ENCODE data around the gene PTP4A2. TPM values are rescaled to one million over a fixed set of nuclear protein-coding genes. Genes with fewer than 3 reads are reported as not detected.

PTP4A2 gene
- total RNA-seq (2013), result 597 TPM
- 100 to 1,000 TPM; 227 to 501 (median 294) TPM for polyA plus RNA-seq
- polyA minus RNA-seq, result 135 and 205 TPM in 2 replicates
- total RNA-seq, result 98.0 to 581 (median 388) reads per million in 11 experiments

GRCh38 chr1:31938184-31938975 lies at the start of gene PTP4A2:
Gene PTP4A2, minus strand, starts transcription at chr1:31938368. Its CDS starts 19,303 bp downstream, at chr1:31919065.
- Histone ChIP-seq H2AFZ (ENCODE audit: insufficient read depth, low read depth, low read length, poor library complexity, severe bottlenecking) (peak within 1 kb of the TSS; percentile 70), H3K4me1 (ENCODE audit: control insufficient read depth in 1 of 2, insufficient read depth in 2 of 2, low read length in 2 of 2) (peaks cover 80 to 88% of the 10 kb centered on the region in 2 donors), H3K36me3 (replicated peaks in 1 of 2; ENCODE audit: control insufficient read depth in 1 of 2, insufficient read depth in 2 of 2, low read length in 2 of 2) (peaks cover 0 to 5% of the 10 kb centered on the region in 2 donors), H4K20me1 (ENCODE audit: insufficient read depth, low read length) (peaks cover 42% of the 10 kb centered on the region), H3K27ac (ENCODE audit: low read depth in 1 of 2, low read length in 2 of 2) (peak within 1 kb of the TSS; percentile 97), H3K9me3 (replicated peaks in 1 of 2; ENCODE audit: control insufficient read depth in 1 of 2, insufficient read depth in 1 of 2, low read length in 2 of 2) (no peaks in the 10 kb centered on the region), H3K9ac (ENCODE audit: insufficient read depth, low read length, poor library complexity, severe bottlenecking) (peak within 1 kb of the TSS; percentile 85), H3K4me2 (replicated peaks; ENCODE audit: extremely low read depth, low read length, poor library complexity, severe bottlenecking) (peak within 1 kb of the TSS; percentile 88), H3K4me3 (replicated peaks in 1 of 3; ENCODE audit: low read depth in 2 of 3, low read length in 3 of 3) (peak within 1 kb of the TSS; percentile 71 to 97 (median 86)), H3K27me3 (ENCODE audit: control insufficient read depth in 2 of 2, insufficient read depth in 2 of 2, low read length in 2 of 2) (no peaks in the 10 kb centered on the region), H3K79me2 (ENCODE audit: insufficient read depth, low read length) (peaks cover 45% of the 10 kb centered on the region)
- under 1% methylated on average over 77 of the region's 82 CpGs for WGBS (ENCODE audit: insufficient coverage)
- no peaks in the 10 kb centered on the region for H3K27me3 Mint-ChIP-seq (ENCODE audit: low read depth in 3 of 3)
- DNase-seq, result peak; percentile 94 to 95 (median 94)
- peak; percentile 61 for TF ChIP-seq CTCF (IDR thresholded peaks at IDR 0.05)
- intact Hi-C loops (cut with micrococcal nuclease), result loop anchor here in 1 of 2 donors (2.0 to 5.0 kb wide), 2 partner anchors 18 to 399 kb away; partner anchors contain the start of gene MARCKSL1
- H3K27ac Mint-ChIP-seq, result peak within 1 kb of the TSS; percentile 91 to 99 (median 96)
- peak within 1 kb of the TSS; percentile 98 to 99 for H3K4me3 Mint-ChIP-seq
- H3K9me3 Mint-ChIP-seq, result no peaks in the 10 kb centered on the region
- peaks cover 77% of the 10 kb centered on the region for H3K4me1 Mint-ChIP-seq
- peaks cover 15 to 21% of the 10 kb centered on the region in 2 donors for H3K36me3 Mint-ChIP-seq

GRCh38 chr1:31987135-31987619 lies 49.0 kb upstream of the PTP4A2 start:
- Mint-ChIP-seq H3K4me3 (no peak overlapping the region), H3K36me3 (no peaks in the 10 kb centered on the region)
- no peak overlapping the region for H2AFZ ChIP-seq (ENCODE audit: insufficient read depth, low read depth, low read length, poor library complexity, severe bottlenecking)

More at GRCh38 chr1:31987135-31987619, 49.0 kb upstream of the PTP4A2 start:
- WGBS (ENCODE audit: insufficient coverage), result 89% methylated on average over 7 of the region's 9 CpGs
- intact Hi-C loops (cut with micrococcal nuclease), result no loop called here
- no peak overlapping the region for H3K9ac ChIP-seq (ENCODE audit: insufficient read depth, low read length, poor library complexity, severe bottlenecking)
- H3K4me1 ChIP-seq (ENCODE audit: control insufficient read depth in 1 of 2, insufficient read depth in 2 of 2, low read length in 2 of 2), result peaks cover 5% of the 10 kb centered on the region in 2 donors
- H3K79me2 ChIP-seq (ENCODE audit: insufficient read depth, low read length), result no peaks in the 10 kb centered on the region
- no peak for DNase-seq
- Mint-ChIP-seq H3K4me1 (peaks cover 15% of the 10 kb centered on the region), H3K9me3 (peaks cover 0 to 3% (median 0%) of the 10 kb centered on the region in 7 donors), H3K27ac (no peak overlapping the region), H3K27me3 (ENCODE audit: low read depth in 3 of 3) (peaks cover 0 to 5% (median 2%) of the 10 kb centered on the region in 3 donors)
- TF ChIP-seq CTCF (IDR thresholded peaks at IDR 0.05), result no peak
- no peak overlapping the region for H3K4me2 ChIP-seq (replicated peaks; ENCODE audit: extremely low read depth, low read length, poor library complexity, severe bottlenecking)
- H3K9me3 ChIP-seq (replicated peaks in 1 of 2; ENCODE audit: control insufficient read depth in 1 of 2, insufficient read depth in 1 of 2, low read length in 2 of 2), result no peaks in the 10 kb centered on the region
- H3K27ac ChIP-seq (ENCODE audit: low read depth in 1 of 2, low read length in 2 of 2), result no peak overlapping the region
- no peak overlapping the region for H3K4me3 ChIP-seq (replicated peaks in 1 of 3; ENCODE audit: low read depth in 2 of 3, low read length in 3 of 3)
- no peaks in the 10 kb centered on the region for H3K27me3 ChIP-seq (ENCODE audit: control insufficient read depth in 2 of 2, insufficient read depth in 2 of 2, low read length in 2 of 2)
- no peaks in the 10 kb centered on the region for H3K36me3 ChIP-seq (replicated peaks in 1 of 2; ENCODE audit: control insufficient read depth in 1 of 2, insufficient read depth in 2 of 2, low read length in 2 of 2)
- no peaks in the 10 kb centered on the region for H4K20me1 ChIP-seq (ENCODE audit: insufficient read depth, low read length)

Measured in CD14-positive monocyte (primary cell).